Measurements from ENCODE around the gene CDIPT.
A peak's percentile ranks its signal among the peaks of the same experiment; 100 is the strongest.

The CDIPT gene

DNA sequence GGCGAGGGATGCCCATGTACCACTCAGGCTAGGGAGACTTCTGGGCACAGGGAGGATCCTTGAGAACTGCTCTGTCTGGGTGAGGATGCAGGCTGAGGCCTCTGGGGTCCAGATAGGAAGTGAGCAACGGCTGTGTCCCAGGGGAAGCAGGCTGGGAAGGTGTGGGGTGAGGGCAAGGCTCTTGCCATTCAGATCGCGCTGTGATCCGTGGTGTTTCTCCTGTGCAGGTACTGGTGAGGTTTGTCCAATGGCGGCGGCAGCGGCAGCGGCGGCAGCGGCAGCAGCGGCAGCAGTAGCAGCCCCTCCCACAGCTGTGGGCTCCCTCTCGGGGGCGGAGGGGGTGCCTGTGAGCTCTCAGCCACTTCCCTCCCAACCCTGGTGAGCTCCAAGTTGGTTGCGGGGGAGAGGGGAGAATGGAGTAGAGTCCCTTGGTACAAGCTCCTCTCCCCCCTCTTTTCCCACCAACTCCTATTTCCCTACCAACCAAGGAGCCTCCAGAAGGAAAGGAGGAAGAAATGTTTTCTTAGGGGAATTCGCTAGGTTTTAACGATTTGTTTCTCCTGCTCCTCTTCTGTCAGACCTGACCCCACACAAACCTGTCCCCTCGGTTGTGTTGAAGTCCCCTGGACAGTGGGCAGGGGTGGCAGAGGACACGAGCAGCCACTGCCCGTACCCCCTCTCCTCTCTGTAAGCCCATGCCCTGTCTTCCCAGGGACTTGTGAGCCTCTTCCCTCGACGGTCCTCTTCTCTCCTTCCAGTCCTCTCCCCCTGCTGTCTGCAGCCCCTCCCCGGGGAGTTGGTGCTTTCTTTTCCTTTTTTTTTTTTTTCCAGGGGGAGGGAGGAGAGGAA is 53.0 kb downstream of the CDIPT start:
- peak; percentile 50 for DNase-seq (ENCODE audit: low read depth)

- DNase-seq (ENCODE audit: low read depth): no peak
Measured at GRCh38 chr16:29809031-29809747, 53.8 kb downstream of the CDIPT start.
